HG03575 (cell line): Measurements from ENCODE around the gene ARL15.
"Not testable (repeated sequence)": the region's sequence is repeated elsewhere in the genome, so short reads cannot be mapped to it uniquely, and the experiment has no call there.

Source experiments
- ATAC-seq: cut with Tn5 transposase; IDR thresholded peaks from one replicate; pipeline ENCODE4 v1.9.1; 2021; ENCODE audit not compliant: unreplicated experiment, insufficient number of reproducible peaks, low FRiP score; ENCODE audit errors: extremely low read depth

ARL15 gene

GRCh38 chr5:54086191-54086590 is 224.2 kb downstream of the ARL15 start:
- ATAC-seq = no peak

GRCh38 chr5:54084696-54085095 is 225.7 kb downstream of the ARL15 start:
- ATAC-seq = no peak

GRCh38 chr5:54083851-54084250 is 226.5 kb downstream of the ARL15 start:
- ATAC-seq = no peak

- ATAC-seq = no peak
These were observed 227.1 kb downstream of the ARL15 start for GRCh38 chr5:54083245-54083644.

DNA sequence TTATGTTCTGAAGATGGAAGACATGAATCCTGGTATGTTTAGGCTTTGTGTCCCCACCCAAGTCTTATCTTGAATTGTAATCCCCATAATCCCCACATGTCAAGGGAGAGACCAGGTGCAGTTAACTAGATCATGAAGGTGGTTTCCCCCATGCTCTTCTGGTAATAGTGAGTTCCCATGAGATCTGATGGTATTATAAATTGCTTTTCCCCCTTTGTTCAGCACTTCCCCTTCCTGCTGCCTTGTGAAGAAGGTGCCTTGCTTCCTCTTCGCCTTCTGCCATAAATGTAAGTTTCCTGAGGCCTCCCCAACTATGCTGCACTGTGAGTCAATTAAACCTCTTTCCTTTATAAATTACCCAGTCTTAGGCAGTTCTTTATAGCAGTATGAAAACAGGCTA is 229.0 kb downstream of the ARL15 start:
- ATAC-seq = no peak

DNA sequence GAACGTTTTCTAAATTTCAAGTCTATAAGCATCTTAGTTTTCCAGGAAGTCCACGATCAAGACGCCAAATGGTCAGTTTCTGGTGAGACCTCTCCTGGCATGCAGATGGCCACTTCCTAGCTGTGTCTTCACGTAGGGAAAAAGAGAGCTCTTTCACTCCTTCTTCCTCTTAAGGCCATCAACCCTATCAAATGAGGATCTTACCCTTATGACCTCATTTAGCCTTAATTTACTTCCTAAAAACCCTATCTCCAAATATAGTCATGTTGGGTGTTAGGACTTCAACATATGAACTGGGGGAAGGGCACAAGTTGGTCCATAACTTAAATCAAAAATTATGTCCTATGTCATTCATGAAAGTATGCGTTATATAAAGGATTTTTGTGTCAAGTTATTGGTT is 229.5 kb downstream of the ARL15 start:
- ATAC-seq = no peak

DNA sequence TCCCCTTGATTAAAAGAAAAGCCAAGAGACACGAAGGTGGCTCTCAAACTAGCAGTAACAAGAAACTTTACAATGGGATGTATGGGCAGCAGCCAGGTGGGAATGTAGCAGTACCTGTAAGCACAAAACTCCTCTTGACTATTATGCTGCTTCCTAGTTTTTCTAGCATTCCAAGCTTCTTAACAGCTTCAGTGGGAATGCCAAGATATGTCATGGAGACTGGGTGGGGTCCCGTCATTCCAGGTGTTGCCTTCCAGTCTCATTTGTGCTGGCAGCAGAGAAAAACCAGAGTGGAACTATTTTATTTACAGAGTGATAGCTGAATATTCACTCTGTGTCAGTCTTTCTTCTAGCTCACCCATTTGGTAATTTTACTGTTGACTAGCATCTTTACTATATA is 236.6 kb downstream of the ARL15 start:
- no peak for ATAC-seq

DNA sequence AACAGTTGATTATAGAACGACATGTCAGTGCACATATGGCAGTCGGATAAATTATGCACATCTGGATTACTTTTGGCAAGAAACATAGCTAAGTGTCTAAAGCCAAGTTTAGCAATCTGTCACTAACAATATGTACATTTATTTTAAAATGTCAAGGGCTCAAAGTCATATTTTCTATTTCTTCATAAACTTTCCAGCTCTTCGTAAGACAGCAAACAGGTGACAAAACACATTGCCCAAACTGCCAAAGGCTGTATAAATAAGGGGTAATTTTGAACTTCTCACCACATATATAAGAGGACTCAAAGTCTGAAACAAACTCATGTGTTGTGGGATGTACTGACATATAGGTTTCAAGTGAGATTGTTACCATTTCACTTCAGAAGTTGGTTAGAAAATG is 237.2 kb downstream of the ARL15 start:
- no peak for ATAC-seq

DNA sequence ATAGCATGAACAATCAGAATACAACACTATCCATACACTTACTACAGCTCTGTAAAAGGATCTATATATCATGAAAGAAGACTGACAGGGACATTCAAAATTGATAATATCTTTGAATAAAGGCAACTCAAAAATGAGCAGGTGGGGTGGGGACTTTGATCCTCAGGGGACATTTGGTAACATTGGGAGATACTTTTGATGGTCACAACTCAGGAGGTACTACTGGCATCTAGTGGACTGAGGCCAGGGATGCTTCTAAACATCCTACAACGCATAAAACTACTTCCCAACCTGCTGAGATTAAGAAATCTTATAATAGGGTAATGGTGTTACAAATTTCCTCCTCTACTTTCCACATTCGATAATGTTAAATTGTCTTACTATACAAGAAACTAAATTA is 243.9 kb downstream of the ARL15 start:
- ATAC-seq = no peak

DNA sequence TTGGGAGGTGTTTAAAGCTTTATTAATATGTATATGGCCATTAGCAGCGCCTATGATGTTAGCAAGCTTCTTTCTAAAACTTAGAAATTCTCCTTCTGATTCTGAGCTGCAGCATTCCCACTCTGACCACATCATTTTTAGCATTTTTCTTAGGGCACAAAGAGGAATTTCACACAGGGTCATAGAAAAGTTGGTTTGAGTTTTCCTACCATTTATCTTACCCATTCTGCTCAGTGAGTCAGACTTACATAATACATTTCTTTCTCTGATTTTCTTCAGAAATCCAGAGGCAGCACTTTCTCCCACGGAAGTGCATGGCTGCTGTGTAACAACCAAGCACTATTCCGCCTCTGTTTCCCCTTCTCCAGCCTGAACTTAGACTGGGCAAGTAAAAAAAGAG is 246.6 kb downstream of the ARL15 start:
- ATAC-seq = no peak

GRCh38 chr5:54062958-54063357 is 247.4 kb downstream of the ARL15 start:
- ATAC-seq = no peak

GRCh38 chr5:54060919-54061318 is 249.5 kb downstream of the ARL15 start:
- not testable (repeated sequence) for ATAC-seq

- no peak for ATAC-seq
These were observed 260.4 kb downstream of the ARL15 start for GRCh38 chr5:54049963-54050362.

- no peak for ATAC-seq
These were observed 261.2 kb downstream of the ARL15 start for GRCh38 chr5:54049144-54049543.

- no peak for ATAC-seq
These were observed 265.1 kb downstream of the ARL15 start for GRCh38 chr5:54045077-54045792.

DNA sequence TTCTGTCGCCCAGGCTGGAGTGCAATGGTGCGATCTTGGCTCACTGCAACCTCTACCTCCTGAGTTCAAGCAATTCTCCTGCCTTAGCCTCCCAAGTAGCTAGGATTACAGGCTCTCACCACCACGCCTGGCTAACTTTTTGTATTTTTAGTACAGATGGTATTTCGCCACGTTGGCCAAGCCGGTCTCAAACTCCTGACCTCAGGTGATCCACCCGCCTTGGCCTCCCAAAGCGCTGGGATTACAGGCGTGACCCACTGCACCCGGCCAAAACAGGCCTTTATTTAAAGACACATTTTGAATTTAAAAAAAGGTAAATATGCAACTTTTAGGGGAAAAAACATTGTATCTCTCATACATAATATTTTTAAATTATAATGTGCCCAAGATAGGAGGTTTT is 266.1 kb downstream of the ARL15 start:
- not testable (repeated sequence) for ATAC-seq

- no peak for ATAC-seq
These were observed 269.6 kb downstream of the ARL15 start for GRCh38 chr5:54040804-54041203.

DNA sequence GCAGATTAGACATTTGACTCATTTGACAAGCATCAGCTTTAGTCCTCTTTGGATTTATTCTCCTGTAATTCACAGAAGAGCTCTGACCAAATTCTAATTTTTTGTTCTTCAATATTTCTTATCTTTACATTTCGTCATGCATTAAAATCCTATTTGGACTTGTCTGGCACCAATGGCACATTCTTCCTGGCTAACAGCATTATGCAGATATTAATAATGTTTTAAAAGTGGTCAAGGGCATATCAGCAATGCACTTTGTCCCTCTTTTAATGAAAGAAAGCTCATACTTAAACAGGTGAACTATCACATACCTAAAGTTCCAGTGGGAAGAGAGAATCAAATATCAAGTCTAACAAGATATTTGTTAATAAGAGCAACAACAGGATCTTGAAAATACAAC is 270.4 kb downstream of the ARL15 start:
- ATAC-seq = no peak

GRCh38 chr5:54037205-54037604 is 273.2 kb downstream of the ARL15 start:
- no peak for ATAC-seq

DNA sequence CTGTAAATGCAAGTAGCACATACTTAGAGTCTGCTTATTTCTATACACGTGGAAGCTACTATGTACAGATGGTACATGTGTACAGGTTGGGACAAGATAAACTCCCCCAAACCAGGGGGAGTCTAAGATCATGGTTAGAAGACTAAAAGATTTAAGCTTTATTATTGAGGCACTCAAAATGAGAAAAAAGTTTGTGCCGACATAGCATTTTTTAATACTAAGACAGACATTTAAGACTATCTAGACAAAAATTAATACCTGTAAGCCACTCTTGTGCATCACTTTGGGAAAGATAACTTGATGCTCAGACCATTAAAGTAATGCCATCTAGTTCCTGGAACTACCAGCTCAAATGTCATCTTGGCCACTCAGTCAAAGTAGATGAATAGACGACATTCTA is 279.4 kb downstream of the ARL15 start:
- ATAC-seq = no peak

DNA sequence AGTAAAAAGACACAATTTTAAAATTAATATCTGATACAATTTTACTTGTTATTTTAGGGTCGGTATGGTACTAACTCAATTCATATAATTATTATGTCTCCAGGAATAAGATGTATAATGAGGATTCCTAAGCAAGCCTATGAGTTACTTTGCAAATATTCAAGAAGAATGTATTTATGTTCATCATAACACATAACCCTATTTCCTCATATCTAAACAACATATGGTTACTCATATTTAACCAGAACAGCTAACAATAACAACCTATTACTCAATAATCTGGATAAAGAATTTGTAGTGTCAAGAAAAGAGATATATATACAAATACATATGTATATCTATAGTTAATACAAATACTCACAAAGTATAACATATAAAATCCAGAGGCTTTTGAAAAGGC is 285.9 kb downstream of the ARL15 start:
- no peak for ATAC-seq
